Ovary (tissue), 3 donors: ENCODE measurements around the gene BMPER.

ENCODE experiments used
- EP300 ChIP-seq: sonication (generic); formaldehyde crosslinking; IDR thresholded peaks from one replicate; pipeline ENCODE4 v1.6.1; 2017; ENCODE audit warnings: antibody characterized with exemption
- POLR2A ChIP-seq: fragments of 450-650 bp; IDR thresholded peaks from one replicate; pipeline ENCODE4 v1.6.1; 2017; ENCODE audit warnings: antibody characterized with exemption, mild to moderate bottlenecking, moderate library complexity
- TF ChIP-seq, protein P1 (sequence below), 3 donors: fragments of 450-650 bp in 2 of 3; fragments of 200-600 bp in 1 of 3; IDR thresholded peaks; one replicate each; pipeline versions ENCODE4 v1.5.1 to v1.8.0; 2016 to 2022; ENCODE audit warnings: antibody characterized with exemption in 3 of 3, mild to moderate bottlenecking in 1 of 3
- donor health status: DM: no; HTN: no; CAD: no.

DNA sequence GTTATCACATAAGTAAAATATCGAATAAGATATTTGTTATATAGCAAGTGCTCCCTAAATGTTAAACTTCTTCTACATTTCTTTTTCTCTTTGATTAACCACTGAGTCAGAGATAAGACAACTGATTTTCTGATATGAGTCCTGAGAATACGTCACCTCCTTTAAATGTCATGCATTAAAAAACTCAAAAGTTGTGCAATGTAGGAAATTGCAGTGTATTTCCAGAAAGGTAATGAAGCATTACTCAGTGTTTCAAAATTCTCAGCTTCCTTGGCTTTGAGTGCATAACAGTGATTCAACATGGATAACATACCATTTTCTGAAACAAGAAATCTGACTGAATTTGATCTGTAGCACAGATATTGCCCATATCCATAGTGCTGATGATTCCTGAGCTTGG lies 155.8 kb downstream of the BMPER start:
- TF ChIP-seq, protein P1, sequence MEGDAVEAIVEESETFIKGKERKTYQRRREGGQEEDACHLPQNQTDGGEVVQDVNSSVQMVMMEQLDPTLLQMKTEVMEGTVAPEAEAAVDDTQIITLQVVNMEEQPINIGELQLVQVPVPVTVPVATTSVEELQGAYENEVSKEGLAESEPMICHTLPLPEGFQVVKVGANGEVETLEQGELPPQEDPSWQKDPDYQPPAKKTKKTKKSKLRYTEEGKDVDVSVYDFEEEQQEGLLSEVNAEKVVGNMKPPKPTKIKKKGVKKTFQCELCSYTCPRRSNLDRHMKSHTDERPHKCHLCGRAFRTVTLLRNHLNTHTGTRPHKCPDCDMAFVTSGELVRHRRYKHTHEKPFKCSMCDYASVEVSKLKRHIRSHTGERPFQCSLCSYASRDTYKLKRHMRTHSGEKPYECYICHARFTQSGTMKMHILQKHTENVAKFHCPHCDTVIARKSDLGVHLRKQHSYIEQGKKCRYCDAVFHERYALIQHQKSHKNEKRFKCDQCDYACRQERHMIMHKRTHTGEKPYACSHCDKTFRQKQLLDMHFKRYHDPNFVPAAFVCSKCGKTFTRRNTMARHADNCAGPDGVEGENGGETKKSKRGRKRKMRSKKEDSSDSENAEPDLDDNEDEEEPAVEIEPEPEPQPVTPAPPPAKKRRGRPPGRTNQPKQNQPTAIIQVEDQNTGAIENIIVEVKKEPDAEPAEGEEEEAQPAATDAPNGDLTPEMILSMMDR (IDR thresholded peaks at IDR 0.05), result no peak
- TF ChIP-seq EP300, result no peak
- no peak for TF ChIP-seq POLR2A
